ENCODE measurements around the gene KCNQ1OT1.

Gene KCNQ1OT1

GRCh38 chr11:2674658-2675131 is 25.1 kb downstream of the KCNQ1OT1 start:
- DNase-seq (ENCODE audit: insufficient read length, low spot score) (no peak), FAIRE-seq (no peak)
- TF ChIP-seq, protein P1, sequence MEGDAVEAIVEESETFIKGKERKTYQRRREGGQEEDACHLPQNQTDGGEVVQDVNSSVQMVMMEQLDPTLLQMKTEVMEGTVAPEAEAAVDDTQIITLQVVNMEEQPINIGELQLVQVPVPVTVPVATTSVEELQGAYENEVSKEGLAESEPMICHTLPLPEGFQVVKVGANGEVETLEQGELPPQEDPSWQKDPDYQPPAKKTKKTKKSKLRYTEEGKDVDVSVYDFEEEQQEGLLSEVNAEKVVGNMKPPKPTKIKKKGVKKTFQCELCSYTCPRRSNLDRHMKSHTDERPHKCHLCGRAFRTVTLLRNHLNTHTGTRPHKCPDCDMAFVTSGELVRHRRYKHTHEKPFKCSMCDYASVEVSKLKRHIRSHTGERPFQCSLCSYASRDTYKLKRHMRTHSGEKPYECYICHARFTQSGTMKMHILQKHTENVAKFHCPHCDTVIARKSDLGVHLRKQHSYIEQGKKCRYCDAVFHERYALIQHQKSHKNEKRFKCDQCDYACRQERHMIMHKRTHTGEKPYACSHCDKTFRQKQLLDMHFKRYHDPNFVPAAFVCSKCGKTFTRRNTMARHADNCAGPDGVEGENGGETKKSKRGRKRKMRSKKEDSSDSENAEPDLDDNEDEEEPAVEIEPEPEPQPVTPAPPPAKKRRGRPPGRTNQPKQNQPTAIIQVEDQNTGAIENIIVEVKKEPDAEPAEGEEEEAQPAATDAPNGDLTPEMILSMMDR (IDR thresholded peaks at IDR 0.05; ENCODE audit: insufficient read depth, missing control alignments) = no peak

DNA sequence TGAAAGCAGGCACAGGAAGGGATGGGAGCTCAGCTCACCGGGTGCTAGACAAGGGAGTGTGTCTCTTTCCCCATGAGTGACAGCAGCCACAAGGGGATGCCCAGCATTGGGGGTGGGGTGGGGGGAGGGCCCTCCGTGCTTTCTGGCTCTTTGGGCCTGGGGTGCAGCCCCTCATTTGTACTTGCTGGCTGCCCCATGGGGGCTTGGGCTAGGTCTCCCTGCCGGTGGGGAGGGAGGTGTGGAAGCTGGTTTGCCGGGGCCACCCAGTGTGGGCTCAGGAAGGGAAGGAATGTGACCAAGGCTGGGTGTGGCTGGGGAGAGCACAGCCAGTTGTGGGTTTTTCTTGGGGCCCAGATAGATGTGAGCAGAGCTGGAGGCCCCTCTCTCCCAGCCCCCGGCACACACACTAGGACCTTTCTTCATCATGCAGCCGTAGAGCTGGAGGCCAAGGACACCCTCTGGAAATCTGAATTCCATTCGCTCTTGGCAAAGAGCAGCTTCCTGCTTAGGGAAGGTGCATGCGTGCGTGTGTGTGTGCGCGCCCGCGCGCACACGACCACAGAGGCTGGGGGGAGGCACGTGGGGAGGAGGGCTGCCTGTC is 25.8 kb downstream of the KCNQ1OT1 start:
- DNase-seq (ENCODE audit: insufficient read length, low spot score) (no peak), FAIRE-seq (no peak)
- TF ChIP-seq, protein P1 (IDR thresholded peaks at IDR 0.05; ENCODE audit: insufficient read depth, missing control alignments) = no peak

DNA sequence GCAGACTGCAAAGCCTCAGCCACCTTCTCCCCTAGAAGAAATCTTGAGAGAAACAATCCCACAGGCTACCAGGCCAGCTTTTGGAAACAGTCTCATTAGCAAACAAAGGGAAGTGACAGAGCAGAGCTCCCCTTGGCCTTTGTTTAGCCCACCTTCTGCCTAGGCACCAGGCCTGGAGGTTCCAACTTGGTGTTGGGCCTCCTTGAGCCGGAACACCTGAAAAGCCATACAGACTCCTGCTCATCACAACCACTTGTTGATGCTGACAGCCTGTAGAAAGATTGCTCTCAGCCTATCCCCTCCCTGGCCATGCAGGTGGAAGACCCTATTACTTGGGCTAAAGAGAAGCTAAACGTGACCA is 26.6 kb downstream of the KCNQ1OT1 start:
- DNase-seq (ENCODE audit: insufficient read length, low spot score) (no peak), FAIRE-seq (no peak)
- TF ChIP-seq, protein P1 (IDR thresholded peaks at IDR 0.05; ENCODE audit: insufficient read depth, missing control alignments) = no peak

- no peak for DNase-seq (ENCODE audit: insufficient read length, low spot score)
- FAIRE-seq = no peak
- TF ChIP-seq, protein P1 (IDR thresholded peaks at IDR 0.05; ENCODE audit: insufficient read depth, missing control alignments) = no peak
Measured at GRCh38 chr11:2672553-2673249, 27.1 kb downstream of the KCNQ1OT1 start.

GRCh38 chr11:2671748-2672147 is 28.0 kb downstream of the KCNQ1OT1 start:
- FAIRE-seq = no peak
- DNase-seq (ENCODE audit: insufficient read length, low spot score) = no peak
- TF ChIP-seq, protein P1 (IDR thresholded peaks at IDR 0.05; ENCODE audit: insufficient read depth, missing control alignments) = no peak

GRCh38 chr11:2670541-2671100 is 29.2 kb downstream of the KCNQ1OT1 start:
- TF ChIP-seq, protein P1 (IDR thresholded peaks at IDR 0.05; ENCODE audit: insufficient read depth, missing control alignments) = no peak
- DNase-seq (ENCODE audit: insufficient read length, low spot score) (no peak), FAIRE-seq (no peak)
